Fibroblast of lung (primary cell): ENCODE results near the gene GPC5. TPM values are rescaled to one million over a fixed set of nuclear protein-coding genes. Genes with fewer than 3 reads are reported as not detected.
A peak's percentile ranks its signal among the peaks of the same experiment; 100 is the strongest.

ENCODE experiments used
- DNase-seq, 2 donors: peaks; one replicate each; pipeline versions ENCODE4 v3.0.0 to v3.0.0-alpha.2; 2010; ENCODE audit warnings: low read depth in 2 of 2
- H2AFZ ChIP-seq: 2 replicates; pipeline ENCODE4 v1.5.1; 2012; ENCODE audit warnings: low read length, control low read depth, inconsistent platforms
- H3K27ac ChIP-seq: 2 replicates; pipeline ENCODE4 v1.5.1; 2011; ENCODE audit warnings: low read length, control low read depth; ENCODE audit not compliant: insufficient read depth
- H3K27me3 ChIP-seq: 2 replicates; pipeline ENCODE4 v1.5.1; 2011; ENCODE audit warnings: mild to moderate bottlenecking, low read length; ENCODE audit not compliant: control insufficient read depth, insufficient read depth
- H3K36me3 ChIP-seq: 2 replicates; pipeline ENCODE4 v1.5.1; 2011; ENCODE audit warnings: low read length; ENCODE audit not compliant: control insufficient read depth, insufficient read depth
- H3K4me1 ChIP-seq: 2 replicates; pipeline ENCODE4 v1.5.1; 2011; ENCODE audit warnings: low read length; ENCODE audit not compliant: control insufficient read depth, insufficient read depth; ENCODE audit errors: extremely low read depth
- H3K4me2 ChIP-seq: 2 replicates; pipeline ENCODE4 v1.5.1; 2011; ENCODE audit warnings: low read length, control low read depth; ENCODE audit not compliant: insufficient read depth; ENCODE audit errors: extremely low read depth
- H3K4me3 ChIP-seq, 4 experiments: fragments of 200-600 bp in 1 of 4; sonication (generic) in 1 of 4; replicated peaks in 1 of 4; 2 replicates each; pipeline ENCODE4 v1.5.1; 2011 to 2016; ENCODE audit warnings: low read length in 4 of 4, low read depth in 3 of 4, mild to moderate bottlenecking in 3 of 4, control low read depth in 2 of 4, inconsistent platforms in 1 of 4, mixed read lengths in 1 of 4; ENCODE audit not compliant: insufficient read depth in 1 of 4; ENCODE audit errors: control extremely low read depth in 1 of 4
- H3K79me2 ChIP-seq: 2 replicates; pipeline ENCODE4 v1.5.1; 2012; ENCODE audit warnings: mild to moderate bottlenecking, low read length, inconsistent platforms; ENCODE audit not compliant: control insufficient read depth, insufficient read depth
- H3K9ac ChIP-seq: 2 replicates; pipeline ENCODE4 v1.5.1; 2011; ENCODE audit warnings: mild to moderate bottlenecking, low read length, control low read depth; ENCODE audit not compliant: insufficient read depth
- H3K9me3 ChIP-seq: 2 replicates; pipeline ENCODE4 v1.5.1; 2012; ENCODE audit warnings: low read depth, low read length; ENCODE audit not compliant: control insufficient read depth, insufficient read depth
- H4K20me1 ChIP-seq: 2 replicates; pipeline ENCODE4 v1.5.1; 2011; ENCODE audit warnings: low read length; ENCODE audit not compliant: control insufficient read depth, insufficient read depth; ENCODE audit errors: extremely low read depth
- EZH2 ChIP-seq: IDR thresholded peaks from 2 replicates; pipeline ENCODE4 v1.5.1; 2012; ENCODE audit warnings: low read length, control low read depth, mild to moderate bottlenecking; ENCODE audit errors: missing control alignments
- polyA plus RNA-seq, 2 donors: library from polyadenylated mRNA; depleted of rRNA in 1 of 2; stranded (reverse) in 1 of 2; unstranded in 1 of 2; fragments of >200 nt; gene quantifications; 2 replicates each; pipeline ENCODE4 v1.2.1, GENCODE V29; 2011 to 2012; ENCODE audit warnings: missing spikeins in 1 of 2
- total RNA-seq: library from RNA; depleted of rRNA; stranded (reverse); fragments of >200 nt; gene quantifications from 2 replicates; pipeline ENCODE4 v1.2.1, GENCODE V29; 2014
- TF ChIP-seq, protein P1 (sequence below), 2 donors: IDR thresholded peaks in 1 of 2; conservative IDR thresholded peaks in 1 of 2; 1 replicate in 1 of 2; 2 replicates in 1 of 2; pipeline ENCODE4 v1.5.1; 2011 to 2012; ENCODE audit warnings: low read length in 2 of 2, control low read depth in 1 of 2, inconsistent platforms in 1 of 2, low read depth in 1 of 2, mild to moderate bottlenecking in 1 of 2

Gene GPC5
- total and polyA plus RNA-seq, 2 donors (not counting 1 experiment from before 2014, with no cell fraction given) = 0.17 TPM; not detected in 1

- Histone ChIP-seq H3K79me2 (no peaks in the 10 kb centered on the region), H3K9me3 (no peaks in the 10 kb centered on the region), H4K20me1 (no peaks in the 10 kb centered on the region), H3K9ac (no peak overlapping the region), H2AFZ (no peak overlapping the region), H3K27ac (no peak overlapping the region), H3K4me1 (no peaks in the 10 kb centered on the region), H3K4me2 (no peak overlapping the region), H3K27me3 (no peaks in the 10 kb centered on the region), H3K4me3 (no peak overlapping the region), H3K36me3 (no peaks in the 10 kb centered on the region)
- DNase-seq = no peak
- TF ChIP-seq, protein P1, sequence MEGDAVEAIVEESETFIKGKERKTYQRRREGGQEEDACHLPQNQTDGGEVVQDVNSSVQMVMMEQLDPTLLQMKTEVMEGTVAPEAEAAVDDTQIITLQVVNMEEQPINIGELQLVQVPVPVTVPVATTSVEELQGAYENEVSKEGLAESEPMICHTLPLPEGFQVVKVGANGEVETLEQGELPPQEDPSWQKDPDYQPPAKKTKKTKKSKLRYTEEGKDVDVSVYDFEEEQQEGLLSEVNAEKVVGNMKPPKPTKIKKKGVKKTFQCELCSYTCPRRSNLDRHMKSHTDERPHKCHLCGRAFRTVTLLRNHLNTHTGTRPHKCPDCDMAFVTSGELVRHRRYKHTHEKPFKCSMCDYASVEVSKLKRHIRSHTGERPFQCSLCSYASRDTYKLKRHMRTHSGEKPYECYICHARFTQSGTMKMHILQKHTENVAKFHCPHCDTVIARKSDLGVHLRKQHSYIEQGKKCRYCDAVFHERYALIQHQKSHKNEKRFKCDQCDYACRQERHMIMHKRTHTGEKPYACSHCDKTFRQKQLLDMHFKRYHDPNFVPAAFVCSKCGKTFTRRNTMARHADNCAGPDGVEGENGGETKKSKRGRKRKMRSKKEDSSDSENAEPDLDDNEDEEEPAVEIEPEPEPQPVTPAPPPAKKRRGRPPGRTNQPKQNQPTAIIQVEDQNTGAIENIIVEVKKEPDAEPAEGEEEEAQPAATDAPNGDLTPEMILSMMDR (conservative IDR thresholded peaks at IDR 0.05 in 1 of 2, IDR thresholded peaks at IDR 0.05 in 1 of 2; ENCODE audit: low read depth in 1 of 2, low read length in 2 of 2) = no peak
- no peak for TF ChIP-seq EZH2
These were observed 820.2 kb downstream of the GPC5 start for GRCh38 chr13:92218615-92219014.

DNA sequence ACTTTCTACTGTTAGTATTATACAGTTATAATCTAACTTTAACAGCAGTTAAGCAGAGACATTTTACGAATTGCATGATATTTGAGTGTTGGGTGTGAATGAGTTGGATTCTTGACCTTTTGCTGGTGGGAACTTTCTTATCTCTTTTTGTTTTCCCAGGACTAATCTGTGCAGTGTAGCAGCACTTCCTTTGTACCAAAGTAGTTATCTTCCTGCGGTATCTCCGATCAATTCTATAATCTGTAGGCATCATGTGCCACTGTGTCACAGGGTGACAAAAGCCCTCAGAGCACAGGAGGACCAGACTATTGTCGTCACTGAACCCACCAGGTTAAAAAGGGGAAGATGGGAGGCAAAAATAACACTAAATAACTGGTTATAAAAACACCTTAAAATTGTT is 823.5 kb downstream of the GPC5 start:
- Histone ChIP-seq H4K20me1 (no peaks in the 10 kb centered on the region), H3K79me2 (no peaks in the 10 kb centered on the region), H3K4me1 (no peaks in the 10 kb centered on the region), H3K27ac (no peak overlapping the region), H2AFZ (no peak overlapping the region), H3K4me3 (no peak overlapping the region), H3K27me3 (no peaks in the 10 kb centered on the region), H3K9me3 (no peaks in the 10 kb centered on the region), H3K4me2 (no peak overlapping the region), H3K9ac (no peak overlapping the region), H3K36me3 (no peaks in the 10 kb centered on the region)
- peak in 1 of 2 donors; percentile 7 for DNase-seq
- no peak for TF ChIP-seq EZH2
- TF ChIP-seq, protein P1 (conservative IDR thresholded peaks at IDR 0.05 in 1 of 2, IDR thresholded peaks at IDR 0.05 in 1 of 2; ENCODE audit: low read depth in 1 of 2, low read length in 2 of 2) = no peak

DNA sequence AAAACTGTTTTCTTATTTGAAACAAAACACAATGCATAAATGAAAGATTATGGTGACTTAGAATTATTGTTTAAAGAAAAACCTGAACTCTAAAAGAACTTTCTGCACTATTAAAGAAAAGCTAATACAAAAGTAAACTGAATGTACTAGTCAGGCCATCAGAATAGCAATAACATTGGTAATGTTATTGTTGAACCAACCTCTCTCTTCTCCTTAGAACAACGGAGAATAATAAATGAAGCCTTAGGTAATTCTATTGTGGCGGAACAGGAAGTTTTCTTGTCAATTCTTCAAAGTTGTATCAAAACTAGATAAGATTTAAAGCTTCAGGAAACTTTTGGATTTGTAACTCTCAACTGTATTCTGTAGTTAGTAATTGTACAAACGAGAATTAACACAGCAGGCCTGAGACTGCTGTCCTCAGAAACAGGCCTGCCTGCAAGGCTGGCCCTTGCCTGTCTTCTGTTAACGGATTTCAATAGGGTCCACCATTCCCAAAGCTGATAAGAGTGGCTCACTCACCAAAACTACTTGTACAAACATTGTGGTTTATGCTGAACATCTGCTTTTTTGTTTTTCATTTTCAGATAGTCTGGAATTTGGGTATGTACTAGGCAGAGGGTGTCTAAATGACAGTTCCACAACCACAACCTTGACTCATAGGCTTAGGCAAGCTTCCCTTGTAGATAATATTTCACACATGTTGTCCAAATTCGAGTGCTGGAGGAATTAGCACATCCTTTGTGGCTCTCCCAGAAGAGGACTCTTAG is 825.8 kb downstream of the GPC5 start:
- H3K79me2 ChIP-seq = no peaks in the 10 kb centered on the region
- no peaks in the 10 kb centered on the region for H3K36me3 ChIP-seq
- no peak overlapping the region for H3K4me2 ChIP-seq
- DNase-seq = peak; percentile 98 to 99
- TF ChIP-seq, protein P1 (conservative IDR thresholded peaks at IDR 0.05 in 1 of 2, IDR thresholded peaks at IDR 0.05 in 1 of 2; ENCODE audit: low read depth in 1 of 2, low read length in 2 of 2) = no peak
- no peak for TF ChIP-seq EZH2
- no peak overlapping the region for H2AFZ ChIP-seq
- H4K20me1 ChIP-seq = no peaks in the 10 kb centered on the region
- H3K9ac ChIP-seq = no peak overlapping the region
- H3K4me1 ChIP-seq = no peaks in the 10 kb centered on the region
- H3K27ac ChIP-seq = no peak overlapping the region
- no peaks in the 10 kb centered on the region for H3K9me3 ChIP-seq
- H3K4me3 ChIP-seq = no peak overlapping the region
- H3K27me3 ChIP-seq = no peaks in the 10 kb centered on the region
